Activated naive CD8-positive, alpha-beta T cell treated with anti-CD3 and anti-CD28 coated beads, Interleukin-2, amount 50 U/mL, for 24 hours (primary cell): ENCODE results near the gene AMBRA1.
A peak's percentile ranks its signal among the peaks of the same experiment; 100 is the strongest.
"Not testable (repeated sequence)": the region's sequence is repeated elsewhere in the genome, so short reads cannot be mapped to it uniquely, and the experiment has no call there.

Source experiments
- ATAC-seq: fragments of 150-1000 bp; cut with Tn5 transposase; one replicate; pipeline ENCODE4 v1.10.0; 2021
- DNase-seq: peaks from one replicate; pipeline ENCODE4 v3.0.0; 2021
- H3K27ac Mint-ChIP-seq: one replicate; pipeline ENCODE4 v1.8.0; 2021; ENCODE audit warnings: mild to moderate bottlenecking, mixed read lengths
- H3K27me3 Mint-ChIP-seq: one replicate; pipeline ENCODE4 v1.8.0; 2021; ENCODE audit warnings: mixed read lengths
- H3K36me3 Mint-ChIP-seq: one replicate; pipeline ENCODE4 v1.8.0; 2021; ENCODE audit warnings: low read depth, mixed read lengths
- H3K4me1 Mint-ChIP-seq: one replicate; pipeline ENCODE4 v1.8.0; 2021; ENCODE audit warnings: mixed read lengths
- H3K4me3 Mint-ChIP-seq: one replicate; pipeline ENCODE4 v1.8.0; 2021; ENCODE audit warnings: mild to moderate bottlenecking, moderate library complexity, mixed read lengths
- H3K9me3 Mint-ChIP-seq: one replicate; pipeline ENCODE4 v1.8.0; 2021; ENCODE audit warnings: mixed read lengths

The AMBRA1 gene

DNA sequence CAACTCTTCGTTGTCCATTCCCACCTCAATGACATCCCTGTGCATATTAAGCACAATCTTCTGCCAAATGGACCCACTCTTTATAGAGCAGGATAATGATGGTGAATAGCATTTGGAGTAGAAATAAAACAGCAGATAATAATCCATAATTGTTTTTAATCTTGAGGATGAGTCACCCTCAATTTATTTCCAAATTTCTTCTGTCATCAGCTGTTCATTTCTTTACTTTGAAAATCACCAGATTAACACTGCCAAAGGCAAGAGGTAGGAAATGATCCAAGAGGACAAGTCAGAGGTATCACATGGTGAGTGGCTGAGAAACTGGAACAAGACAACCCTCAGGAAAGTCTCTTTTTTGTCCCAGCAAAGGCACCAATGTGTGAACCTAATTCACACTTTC is 7.3 kb upstream of the AMBRA1 start:
- Mint-ChIP-seq H3K36me3 (no peaks in the 10 kb centered on the region), H3K9me3 (no peaks in the 10 kb centered on the region), H3K4me3 (no peak overlapping the region), H3K4me1 (peaks cover 5% of the 10 kb centered on the region), H3K27ac (no peak overlapping the region), H3K27me3 (no peaks in the 10 kb centered on the region)
- no peak for ATAC-seq
- no peak for DNase-seq

DNA sequence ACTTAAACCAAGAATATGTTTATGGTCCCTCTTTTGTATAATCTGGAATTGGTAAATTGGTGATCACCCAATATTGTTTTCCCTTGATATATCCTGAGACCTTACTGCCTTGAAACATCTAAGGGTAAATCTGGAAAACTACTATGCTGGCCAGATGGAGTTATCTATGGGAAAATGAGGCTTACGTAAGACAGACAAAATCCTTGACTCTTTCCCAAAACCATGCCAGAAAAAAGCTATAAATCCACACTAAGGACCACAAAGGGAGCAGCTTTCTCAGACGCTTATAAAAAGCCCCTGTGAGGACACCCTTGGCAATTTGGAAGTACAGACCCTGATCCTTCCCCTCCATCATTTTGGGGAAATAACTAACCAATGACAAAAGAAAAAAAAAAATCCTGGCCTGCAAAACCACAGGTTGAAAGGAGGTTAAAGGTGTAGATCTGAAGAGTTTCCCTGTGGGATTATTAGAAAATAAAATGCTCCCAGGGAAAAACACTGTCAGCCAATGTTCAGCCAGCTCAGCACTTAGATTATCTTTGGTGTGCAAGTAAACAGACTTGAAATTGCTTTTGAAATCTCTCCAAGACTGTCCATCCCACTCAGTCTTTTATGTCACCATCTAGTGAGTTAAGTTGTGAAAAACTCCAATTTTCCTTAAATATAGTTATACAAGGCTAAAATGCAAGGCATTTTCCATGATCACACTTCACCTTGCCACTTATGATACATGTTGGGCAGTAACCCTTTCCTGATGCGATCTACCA is 6.6 kb upstream of the AMBRA1 start:
- H3K27ac Mint-ChIP-seq: no peak overlapping the region
- no peaks in the 10 kb centered on the region for H3K27me3 Mint-ChIP-seq
- ATAC-seq (no peak), DNase-seq (no peak)
- no peak overlapping the region for H3K4me3 Mint-ChIP-seq
- H3K4me1 Mint-ChIP-seq: peaks cover 5% of the 10 kb centered on the region
- H3K9me3 Mint-ChIP-seq: no peaks in the 10 kb centered on the region
- H3K36me3 Mint-ChIP-seq: no peaks in the 10 kb centered on the region

GRCh38 chr11:46599340-46600193 is 5.7 kb upstream of the AMBRA1 start:
- ATAC-seq (no peak), DNase-seq (no peak)
- Mint-ChIP-seq H3K9me3 (no peaks in the 10 kb centered on the region), H3K4me3 (no peak overlapping the region), H3K27me3 (no peaks in the 10 kb centered on the region), H3K4me1 (peaks cover 5% of the 10 kb centered on the region), H3K36me3 (no peaks in the 10 kb centered on the region), H3K27ac (no peak overlapping the region)

DNA sequence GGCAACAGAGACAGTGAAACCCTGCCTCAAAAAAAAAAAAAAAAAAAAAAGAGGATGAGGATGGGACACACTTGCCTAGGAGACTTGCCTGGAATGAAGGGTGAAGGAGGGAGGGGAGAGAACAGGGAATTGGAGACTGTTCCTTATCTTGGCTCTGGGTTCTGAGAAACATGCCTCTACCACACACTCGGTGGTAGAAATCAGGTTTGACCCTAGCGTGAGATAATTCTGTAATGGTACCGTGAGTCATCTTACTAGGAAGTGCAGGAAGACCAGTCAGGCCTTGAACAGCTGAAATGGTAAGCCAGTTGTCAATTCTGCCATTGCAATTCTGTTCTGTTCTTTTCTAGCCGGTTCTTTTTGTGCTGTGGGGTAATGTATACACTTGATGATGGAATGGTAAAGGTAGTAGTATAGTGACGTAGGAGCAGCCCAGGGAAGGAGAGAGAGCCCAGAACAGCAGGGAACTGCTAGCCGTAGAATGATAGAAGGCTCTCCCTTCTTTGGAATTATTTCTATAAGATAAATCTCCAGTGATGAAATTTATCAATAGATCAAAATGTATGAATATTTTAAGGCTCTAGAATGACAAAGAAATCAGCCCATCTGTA is 3.9 kb upstream of the AMBRA1 start:
- ATAC-seq: no peak
- no peak overlapping the region for H3K4me3 Mint-ChIP-seq
- no peak overlapping the region for H3K27ac Mint-ChIP-seq
- H3K4me1 Mint-ChIP-seq: peaks cover 18% of the 10 kb centered on the region
- H3K36me3 Mint-ChIP-seq: no peaks in the 10 kb centered on the region
- H3K9me3 Mint-ChIP-seq: no peaks in the 10 kb centered on the region
- H3K27me3 Mint-ChIP-seq: no peaks in the 10 kb centered on the region
- DNase-seq: no peak

DNA sequence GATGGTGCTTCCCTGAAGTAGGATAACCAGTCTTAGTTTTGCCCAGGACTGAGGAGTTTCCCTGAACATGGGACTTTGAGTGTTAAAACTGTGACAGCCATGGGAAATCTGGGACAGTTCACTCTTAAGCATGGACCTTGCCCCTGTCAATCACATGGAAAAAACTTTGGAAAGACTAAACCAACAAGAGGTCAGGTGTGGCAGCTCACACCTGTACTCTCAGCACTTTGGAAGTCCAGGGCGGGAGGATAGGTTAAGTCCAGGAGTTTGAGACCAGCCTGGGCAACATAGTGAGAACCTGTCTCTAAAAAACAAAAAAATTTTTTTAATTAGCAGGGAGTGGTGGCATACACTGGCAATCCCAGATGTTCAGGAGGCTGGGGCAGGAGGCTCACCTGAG is 3.3 kb upstream of the AMBRA1 start:
- ATAC-seq (no peak), DNase-seq (no peak)
- Mint-ChIP-seq H3K4me1 (peaks cover 24% of the 10 kb centered on the region), H3K4me3 (no peak overlapping the region), H3K27ac (no peak overlapping the region), H3K36me3 (no peaks in the 10 kb centered on the region), H3K27me3 (no peaks in the 10 kb centered on the region), H3K9me3 (no peaks in the 10 kb centered on the region)

- Mint-ChIP-seq H3K36me3 (no peaks in the 10 kb centered on the region), H3K27ac (no peak overlapping the region), H3K4me1 (peaks cover 38% of the 10 kb centered on the region), H3K9me3 (no peaks in the 10 kb centered on the region), H3K4me3 (no peak overlapping the region), H3K27me3 (no peaks in the 10 kb centered on the region)
- ATAC-seq: no peak
- DNase-seq: no peak
Observed at GRCh38 chr11:46594785-46595184, 962 bp upstream of the AMBRA1 start.

GRCh38 chr11:46594374-46594700 is 514 bp upstream of the AMBRA1 start:
- Mint-ChIP-seq H3K4me1 (peaks cover 39% of the 10 kb centered on the region), H3K9me3 (no peaks in the 10 kb centered on the region), H3K27ac (peak overlapping the region; percentile 79), H3K36me3 (no peaks in the 10 kb centered on the region), H3K27me3 (no peaks in the 10 kb centered on the region), H3K4me3 (peak overlapping the region; percentile 96)
- ATAC-seq: no peak
- no peak for DNase-seq

- H3K27ac Mint-ChIP-seq: no peak overlapping the region
- H3K9me3 Mint-ChIP-seq: no peaks in the 10 kb centered on the region
- no peaks in the 10 kb centered on the region for H3K36me3 Mint-ChIP-seq
- ATAC-seq: no peak
- peak overlapping the region; percentile 0 for H3K4me3 Mint-ChIP-seq
- H3K4me1 Mint-ChIP-seq: peaks cover 43% of the 10 kb centered on the region
- DNase-seq: no peak
- H3K27me3 Mint-ChIP-seq: no peaks in the 10 kb centered on the region
Observed at GRCh38 chr11:46590740-46591605, 2.9 kb downstream of the AMBRA1 start.

- Mint-ChIP-seq H3K27ac (no peak overlapping the region), H3K36me3 (peaks cover 1% of the 10 kb centered on the region), H3K4me1 (peaks cover 36% of the 10 kb centered on the region)
Observed at GRCh38 chr11:46588915-46589314, 4.9 kb downstream of the AMBRA1 start.

GRCh38 chr11:46588131-46588530 is 5.7 kb downstream of the AMBRA1 start:
- Mint-ChIP-seq H3K4me1 (peaks cover 34% of the 10 kb centered on the region), H3K27ac (no peak overlapping the region), H3K36me3 (peaks cover 1% of the 10 kb centered on the region), H3K4me3 (no peak overlapping the region), H3K27me3 (no peaks in the 10 kb centered on the region), H3K9me3 (no peaks in the 10 kb centered on the region)
- no peak for ATAC-seq
- DNase-seq: no peak

More at GRCh38 chr11:46588915-46589314, 4.9 kb downstream of the AMBRA1 start:
- DNase-seq (no peak), ATAC-seq (no peak)
- Mint-ChIP-seq H3K9me3 (no peaks in the 10 kb centered on the region), H3K27me3 (no peaks in the 10 kb centered on the region), H3K4me3 (no peak overlapping the region)

GRCh38 chr11:46583513-46583912 is 10.3 kb downstream of the AMBRA1 start:
- H3K27ac Mint-ChIP-seq, ATAC-seq, H3K4me1 Mint-ChIP-seq, H3K36me3 Mint-ChIP-seq, DNase-seq, H3K27me3 Mint-ChIP-seq, H3K9me3 Mint-ChIP-seq, H3K4me3 Mint-ChIP-seq: not testable (repeated sequence)

GRCh38 chr11:46582588-46582987 is 11.2 kb downstream of the AMBRA1 start:
- DNase-seq (no peak), ATAC-seq (no peak)
- peaks cover 5% of the 10 kb centered on the region for H3K4me1 Mint-ChIP-seq
- H3K36me3 Mint-ChIP-seq: peaks cover 13% of the 10 kb centered on the region
- no peaks in the 10 kb centered on the region for H3K27me3 Mint-ChIP-seq
- no peaks in the 10 kb centered on the region for H3K9me3 Mint-ChIP-seq
- H3K27ac Mint-ChIP-seq: no peak overlapping the region
- no peak overlapping the region for H3K4me3 Mint-ChIP-seq

DNA sequence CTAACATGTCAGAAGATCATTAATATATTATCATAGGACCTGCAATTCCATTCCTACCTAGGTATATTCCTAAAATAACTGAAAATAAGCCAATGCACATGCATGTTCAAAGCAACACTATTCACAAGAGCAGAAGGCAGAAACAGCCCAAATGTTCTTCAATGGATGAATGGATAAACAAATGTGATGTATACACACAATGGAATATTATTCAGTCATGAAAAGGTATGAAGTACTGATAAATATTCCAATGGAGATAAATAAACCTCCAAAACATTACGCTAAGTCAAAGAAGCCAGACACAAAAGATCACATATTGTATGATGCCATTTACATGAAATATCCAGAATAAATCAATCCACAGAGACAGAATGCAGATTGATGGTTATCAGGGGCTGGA is 16.8 kb downstream of the AMBRA1 start:
- H3K36me3 Mint-ChIP-seq: peaks cover 16% of the 10 kb centered on the region
- H3K4me3 Mint-ChIP-seq: no peak overlapping the region
- peaks cover 5% of the 10 kb centered on the region for H3K9me3 Mint-ChIP-seq
- no peaks in the 10 kb centered on the region for H3K27me3 Mint-ChIP-seq
- peaks cover 17% of the 10 kb centered on the region for H3K4me1 Mint-ChIP-seq
- DNase-seq: no peak
- ATAC-seq: no peak
- no peak overlapping the region for H3K27ac Mint-ChIP-seq

GRCh38 chr11:46574656-46575055 is 19.2 kb downstream of the AMBRA1 start:
- Mint-ChIP-seq H3K36me3 (peaks cover 16% of the 10 kb centered on the region), H3K4me3 (no peak overlapping the region)

More at GRCh38 chr11:46574656-46575055, 19.2 kb downstream of the AMBRA1 start:
- Mint-ChIP-seq H3K27ac (no peak overlapping the region), H3K27me3 (no peaks in the 10 kb centered on the region), H3K9me3 (peaks cover 5% of the 10 kb centered on the region), H3K4me1 (peaks cover 19% of the 10 kb centered on the region)
- ATAC-seq (no peak), DNase-seq (no peak)
